HepG2 (cell line): ENCODE measurements around the gene ZNF121. TPM values are rescaled to one million over a fixed set of nuclear protein-coding genes. Genes with fewer than 3 reads are reported as not detected.

Source experiments
- ARID2 ChIP-seq: sonication (generic); formaldehyde crosslinking; IDR thresholded peaks from 2 replicates; pipeline ENCODE4 v1.8.1; 2022; ENCODE audit warnings: mild to moderate bottlenecking, missing genetic modification reagents, borderline replicate concordance
- CBX2 ChIP-seq, 2 experiments: fragments of 200-600 bp in 1 of 2; sonication (generic); formaldehyde crosslinking in 1 of 2; IDR thresholded peaks; 2 replicates each; pipeline versions ENCODE4 v1.7.0 to v1.8.1; 2018 to 2022; ENCODE audit warnings: low read depth in 2 of 2, low read length in 1 of 2, mild to moderate bottlenecking in 1 of 2, missing genetic modification reagents in 1 of 2
- CSRNP1 ChIP-seq: sonication (generic); formaldehyde crosslinking; IDR thresholded peaks from 2 replicates; pipeline ENCODE4 v1.8.1; 2023; ENCODE audit warnings: mild to moderate bottlenecking, missing genetic modification reagents
- E2F1 ChIP-seq: sonication (generic); formaldehyde crosslinking; IDR thresholded peaks from 2 replicates; pipeline ENCODE4 v1.5.0; 2020; ENCODE audit warnings: missing genetic modification reagents
- HNF1A ChIP-seq, 2 experiments: sonication (generic) in 1 of 2; formaldehyde crosslinking in 1 of 2; IDR thresholded peaks; 2 replicates each; pipeline versions ENCODE4 v1.4.0 to v1.6.1; 2016 to 2020; ENCODE audit warnings: borderline replicate concordance in 1 of 2, low read depth in 1 of 2, mild to moderate bottlenecking in 1 of 2, missing genetic modification reagents in 1 of 2
- MIER3 ChIP-seq: IDR thresholded peaks from 2 replicates; pipeline ENCODE4 v1.6.1; 2016; ENCODE audit warnings: missing compliant biosample characterization, borderline replicate concordance
- PATZ1 ChIP-seq: sonication (generic); formaldehyde crosslinking; IDR thresholded peaks from 2 replicates; pipeline ENCODE4 v1.4.0; 2020; ENCODE audit warnings: missing genetic modification reagents
- PAXIP1 ChIP-seq: sonication (generic); formaldehyde crosslinking; conservative IDR thresholded peaks from 2 replicates; pipeline ENCODE4 v1.4.0; 2020; ENCODE audit warnings: mild to moderate bottlenecking, missing genetic modification reagents, moderate library complexity
- POLR2A ChIP-seq, 2 experiments: IDR thresholded peaks; 2 replicates each; pipeline ENCODE4 v1.6.1; 2011; ENCODE audit warnings: low read depth in 2 of 2, low read length in 2 of 2, mild to moderate bottlenecking in 1 of 2, moderate library complexity in 1 of 2; ENCODE audit not compliant: insufficient read depth in 1 of 2
- RORA ChIP-seq: sonication (generic); formaldehyde crosslinking; IDR thresholded peaks from 2 replicates; pipeline ENCODE4 v1.5.0; 2020; ENCODE audit warnings: mild to moderate bottlenecking, missing genetic modification reagents, moderate library complexity
- ZNF224 ChIP-seq: sonication (generic); formaldehyde crosslinking; IDR thresholded peaks from 2 replicates; pipeline ENCODE4 v1.5.0; 2020; ENCODE audit warnings: mild to moderate bottlenecking, missing genetic modification reagents
- ZNF878 ChIP-seq: sonication (generic); formaldehyde crosslinking; IDR thresholded peaks from 2 replicates; pipeline ENCODE4 v1.8.1; 2023; ENCODE audit warnings: mild to moderate bottlenecking, missing genetic modification reagents, moderate library complexity
- polyA plus RNA-seq, 8 experiments: library from polyadenylated mRNA; depleted of rRNA in 3 of 8; stranded (reverse) in 7 of 8; unstranded in 1 of 8; fragments of >200 nt; fragmentation: Illumina TruSeq in 4 of 8; extraction: Trizol in 4 of 8; gene quantifications; 2 replicates each; pipeline versions ENCODE4 v1.2.1 to v1.2.3, GENCODE V29; 2011 to 2016; ENCODE audit warnings: low read depth in 4 of 8, missing spikeins in 1 of 8, mixed read lengths in 1 of 8; ENCODE audit not compliant: insufficient read depth in 1 of 8
- total RNA-seq, 5 experiments: library from RNA; depleted of rRNA; stranded (reverse); fragments of >200 nt; fragmentation: Illumina TruSeq; extraction: Trizol; gene quantifications; 2 replicates each; pipeline ENCODE4 v1.2.3, GENCODE V29; 2016; ENCODE audit warnings: low read depth in 1 of 5

The ZNF121 gene
- total and polyA plus RNA-seq, 2 of the 13 experiments (the other 11 are each of a cell fraction or from before 2014, with no cell fraction given), result 7.8 to 56.3 TPM

GRCh38 chr19:9621156-9622037, 37.1 kb upstream of the ZNF121 start, which contains the start of gene ZNF561 (continued):
- TF ChIP-seq ZNF878 (no peak), POLR2A (IDR thresholded peaks at IDR 0.05; ENCODE audit: insufficient read depth in 1 of 2, low read depth in 2 of 2, low read length in 2 of 2) (peak; percentile 70 to 78), PAXIP1 (CRISPR knock-in tag) (0 out of 2 replicates have a peak, but pooled peaks have one; percentile 33), PATZ1 (CRISPR knock-in tag) (no peak), RORA (CRISPR knock-in tag) (no peak; the same call in 1 of the 2 replicates), HNF1A (IDR thresholded peaks at IDR 0.05; ENCODE audit: low read depth) (no peak), HNF1A (CRISPR knock-in tag; IDR thresholded peaks at IDR 0.05; ENCODE audit: borderline replicate concordance) (no peak), ARID2 (CRISPR knock-in tag) (no peak), ZNF224 (CRISPR knock-in tag) (no peak), E2F1 (no peak), CBX2 (IDR thresholded peaks at IDR 0.05; ENCODE audit: low read depth, low read length) (no peak), CBX2 (CRISPR knock-in tag; IDR thresholded peaks at IDR 0.05; ENCODE audit: low read depth) (no peak), MIER3 (peak; percentile 34; the same call in 1 of the 2 replicates), CSRNP1 (CRISPR knock-in tag) (no peak)
